Measurements from ENCODE around the gene RIBC2. TPM values are rescaled to one million over a fixed set of nuclear protein-coding genes. Genes with fewer than 3 reads are reported as not detected.
A peak's percentile ranks its signal among the peaks of the same experiment; 100 is the strongest.

RIBC2 gene
- total and polyA plus RNA-seq, 2 of the 13 experiments (the other 11 are each of a cell fraction or from before 2014, with no cell fraction given): 0.55 TPM; not detected in 1

- Histone ChIP-seq H3K4me1 (ENCODE audit: insufficient read depth, low read length) (peaks cover 61% of the 10 kb centered on the region), H4K20me1 (ENCODE audit: insufficient read depth, low read length) (no peaks in the 10 kb centered on the region), H3K9me3 (ENCODE audit: low read length) (no peaks in the 10 kb centered on the region), H2AFZ (ENCODE audit: low read length) (peak overlapping the region; percentile 86), H3K4me2 (ENCODE audit: low read depth, low read length) (peak overlapping the region; percentile 84), H3K4me3 (replicated peaks in 1 of 3; ENCODE audit: insufficient read depth in 1 of 3, low read depth in 2 of 3, low read length in 3 of 3) (peak overlapping the region; percentile 18 to 53 (median 27); a peak in 5 of 6 replicates), H3K9ac (ENCODE audit: insufficient read depth, low read depth, low read length) (peak overlapping the region; percentile 61), H3K27ac (ENCODE audit: extremely low read length, insufficient read depth, low read length) (peak overlapping the region; percentile 16), H3K36me3 (replicated peaks in 1 of 2; ENCODE audit: control insufficient read depth in 1 of 2, insufficient read depth in 2 of 2, low read length in 2 of 2) (no peaks in the 10 kb centered on the region), H3K27me3 (ENCODE audit: control insufficient read depth in 1 of 2, insufficient read depth in 2 of 2, low read length in 2 of 2) (no peaks in the 10 kb centered on the region), H3K79me2 (ENCODE audit: insufficient read depth, low read length) (no peaks in the 10 kb centered on the region)
- FAIRE-seq (peak; percentile 36), ATAC-seq (0 out of 3 replicates have a peak, but pooled peaks have one; percentile 20), DNase-seq (ENCODE audit: low spot score) (peak; percentile 41)
- in situ Hi-C loops (cut with HindIII; ENCODE audit: extremely low pct_ligation_motif_present, low pct_unique_long_range_greater_than_20kb) (no loop called here), intact Hi-C loops (cut with micrococcal nuclease; ENCODE audit: unreplicated experiment) (no loop called here)
- ChIA-PET CTCF (ENCODE audit: low intra/inter-chr PET ratio, low total read pairs) (no interaction called here), POLR2A (interaction anchor here (0.9 to 1.3 kb wide), 3 partner anchors 9 to 120 kb away, joined by 3 to 4 read pairs (median 3); no protein-coding TSS in a partner anchor)
- WGBS (ENCODE audit: low lambda C conversion rate): 2% methylated on average over 6 of the region's 6 CpGs
- no TSS peak for BruUV-seq (replicated peaks)
- TF ChIP-seq KDM1A (CRISPR knock-in tag; IDR thresholded peaks at IDR 0.05) (no peak), GABPA (IDR thresholded peaks at IDR 0.05; ENCODE audit: low read depth, low read length) (no peak), GABPA (CRISPR knock-in tag; IDR thresholded peaks at IDR 0.05; ENCODE audit: low read depth) (0 out of 2 replicates have a peak, but pooled peaks have one; percentile 25), TCF7 (IDR thresholded peaks at IDR 0.05; ENCODE audit: low read depth) (peak; percentile 56; the same call in 1 of the 2 replicates), TFAP4 (IDR thresholded peaks at IDR 0.05; ENCODE audit: borderline replicate concordance, low read depth) (0 out of 2 replicates have a peak, but pooled peaks have one; percentile 15), LCORL (IDR thresholded peaks at IDR 0.05) (no peak), LCORL (CRISPR knock-in tag; IDR thresholded peaks at IDR 0.05) (peak; percentile 34; the same call in 1 of the 2 replicates), SATB2 (CRISPR knock-in tag; IDR thresholded peaks at IDR 0.05) (no peak), RORA (CRISPR knock-in tag; IDR thresholded peaks at IDR 0.05) (0 out of 2 replicates have a peak, but pooled peaks have one; percentile 37), ZBTB44 (CRISPR knock-in tag; IDR thresholded peaks at IDR 0.05) (no peak), GATAD2A (CRISPR knock-in tag; IDR thresholded peaks at IDR 0.05) (0 out of 2 replicates have a peak, but pooled peaks have one; percentile 16), MAX (IDR thresholded peaks at IDR 0.05) (0 out of 2 replicates have a peak, but pooled peaks have one; percentile 9), SAP130 (CRISPR knock-in tag; IDR thresholded peaks at IDR 0.05; ENCODE audit: low read depth) (0 out of 2 replicates have a peak, but pooled peaks have one; percentile 9), SOX5 (CRISPR knock-in tag; IDR thresholded peaks at IDR 0.05; ENCODE audit: borderline replicate concordance) (peak; percentile 40; the same call in 1 of the 2 replicates), ZNF572 (CRISPR knock-in tag; IDR thresholded peaks at IDR 0.05) (no peak), MYPOP (CRISPR knock-in tag; IDR thresholded peaks at IDR 0.05) (0 out of 2 replicates have a peak, but pooled peaks have one; percentile 11), ZFP36L1 (CRISPR knock-in tag; IDR thresholded peaks at IDR 0.05) (no peak), MEF2D (CRISPR knock-in tag; IDR thresholded peaks at IDR 0.05) (no peak), ZNF770 (CRISPR knock-in tag; IDR thresholded peaks at IDR 0.05) (0 out of 2 replicates have a peak, but pooled peaks have one; percentile 10), NCOA1 (CRISPR knock-in tag; IDR thresholded peaks at IDR 0.05) (0 out of 2 replicates have a peak, but pooled peaks have one; percentile 57)
Observed at GRCh38 chr22:45473626-45474237, 60.2 kb downstream of the RIBC2 start.

Data from HepG2 (cell line).